ENCODE results near the gene EIF4E3. TPM values are rescaled to one million over a fixed set of nuclear protein-coding genes. Genes with fewer than 3 reads are reported as not detected.

EIF4E3 gene
- polyA plus RNA-seq, 1 donor (not counting 4 experiments of a cell fraction or from before 2014, with no cell fraction given), result 2.2 TPM

DNA sequence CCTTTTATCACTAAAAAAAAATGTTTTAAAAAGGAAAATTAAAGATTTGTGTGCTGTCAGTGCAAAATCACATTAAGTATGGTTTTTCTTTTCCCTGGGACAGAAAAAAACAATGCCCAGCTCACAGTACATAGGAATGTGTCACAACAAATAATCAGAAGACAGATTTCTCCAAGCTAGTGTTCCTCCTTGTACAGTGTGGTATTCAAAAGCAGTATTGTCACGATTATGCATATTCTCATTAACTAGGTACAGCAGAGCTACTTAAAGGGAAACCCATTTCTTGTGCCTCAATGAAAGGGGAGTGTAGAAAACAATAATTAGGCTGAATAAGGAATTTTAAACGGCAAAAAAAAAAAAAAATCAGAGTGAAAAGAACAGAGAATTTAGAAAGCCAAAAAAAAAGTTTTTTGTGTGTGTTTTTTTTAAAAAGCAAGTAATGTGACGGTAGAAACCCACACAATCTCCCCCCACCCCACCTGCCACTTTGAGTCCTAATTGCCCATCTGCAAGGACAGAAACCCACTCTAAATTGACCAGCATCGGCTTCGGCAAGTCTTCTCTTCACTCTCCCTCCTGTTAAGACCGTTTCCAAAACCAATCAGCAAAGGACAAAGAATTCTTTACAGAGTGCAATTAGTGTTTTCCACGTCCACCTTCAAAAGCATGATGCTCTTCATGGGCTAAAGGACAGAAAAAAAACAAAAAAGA is 41.0 kb downstream of the EIF4E3 start:
- Histone ChIP-seq H3K4me3 (ENCODE audit: control insufficient read depth in 2 of 3, extremely low read depth in 1 of 3, insufficient read depth in 2 of 3, low read depth in 1 of 3, low read length in 3 of 3) (no peak overlapping the region), H3K9ac (ENCODE audit: control insufficient read depth, extremely low read depth, insufficient read depth, low read length) (no peak overlapping the region), H3K79me2 (ENCODE audit: control insufficient read depth, insufficient read depth, low read length) (no peaks in the 10 kb centered on the region), H3K9me3 (ENCODE audit: control insufficient read depth, low read depth, low read length) (no peaks in the 10 kb centered on the region), H2AFZ (ENCODE audit: control insufficient read depth, low read length) (no peak overlapping the region), H3K36me3 (ENCODE audit: control insufficient read depth in 2 of 2, extremely low read depth in 1 of 2, insufficient read depth in 2 of 2, low read length in 2 of 2) (no peaks in the 10 kb centered on the region), H4K20me1 (ENCODE audit: control insufficient read depth, extremely low read depth, insufficient read depth, low read length) (no peaks in the 10 kb centered on the region), H3K9me1 (ENCODE audit: control insufficient read depth, extremely low read depth, insufficient read depth, low read length) (peaks cover 2% of the 10 kb centered on the region), H3K4me1 (ENCODE audit: control insufficient read depth, extremely low read depth, insufficient read depth, low read length) (peaks cover 48% of the 10 kb centered on the region), H3K27me3 (ENCODE audit: control insufficient read depth, extremely low read depth, insufficient read depth, low read length) (no peaks in the 10 kb centered on the region), H3K27ac (ENCODE audit: control insufficient read depth, insufficient read depth, low read length) (no peak overlapping the region), H3K4me2 (ENCODE audit: control insufficient read depth, extremely low read depth, insufficient read depth, low read depth, low read length) (peak overlapping the region; percentile 67)
- FAIRE-seq, result peak; percentile 49
- DNase-seq (ENCODE audit: low read depth, low spot score), result no peak
- TF ChIP-seq EZH2 (IDR thresholded peaks at IDR 0.05; ENCODE audit: low read length), result no peak
- TF ChIP-seq, protein P1, sequence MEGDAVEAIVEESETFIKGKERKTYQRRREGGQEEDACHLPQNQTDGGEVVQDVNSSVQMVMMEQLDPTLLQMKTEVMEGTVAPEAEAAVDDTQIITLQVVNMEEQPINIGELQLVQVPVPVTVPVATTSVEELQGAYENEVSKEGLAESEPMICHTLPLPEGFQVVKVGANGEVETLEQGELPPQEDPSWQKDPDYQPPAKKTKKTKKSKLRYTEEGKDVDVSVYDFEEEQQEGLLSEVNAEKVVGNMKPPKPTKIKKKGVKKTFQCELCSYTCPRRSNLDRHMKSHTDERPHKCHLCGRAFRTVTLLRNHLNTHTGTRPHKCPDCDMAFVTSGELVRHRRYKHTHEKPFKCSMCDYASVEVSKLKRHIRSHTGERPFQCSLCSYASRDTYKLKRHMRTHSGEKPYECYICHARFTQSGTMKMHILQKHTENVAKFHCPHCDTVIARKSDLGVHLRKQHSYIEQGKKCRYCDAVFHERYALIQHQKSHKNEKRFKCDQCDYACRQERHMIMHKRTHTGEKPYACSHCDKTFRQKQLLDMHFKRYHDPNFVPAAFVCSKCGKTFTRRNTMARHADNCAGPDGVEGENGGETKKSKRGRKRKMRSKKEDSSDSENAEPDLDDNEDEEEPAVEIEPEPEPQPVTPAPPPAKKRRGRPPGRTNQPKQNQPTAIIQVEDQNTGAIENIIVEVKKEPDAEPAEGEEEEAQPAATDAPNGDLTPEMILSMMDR (optimal IDR thresholded peaks at IDR 0.05 in 1 of 3, IDR thresholded peaks at IDR 0.05 in 1 of 3, conservative IDR thresholded peaks at IDR 0.05 in 1 of 3; ENCODE audit: extremely low read depth in 1 of 3, insufficient read depth in 2 of 3, low read length in 3 of 3), result no peak
- dilution Hi-C loops (cut with MboI; ENCODE audit: extremely low pct_ligation_motif_present, low sequenced_read_pairs), result no loop called here

DNA sequence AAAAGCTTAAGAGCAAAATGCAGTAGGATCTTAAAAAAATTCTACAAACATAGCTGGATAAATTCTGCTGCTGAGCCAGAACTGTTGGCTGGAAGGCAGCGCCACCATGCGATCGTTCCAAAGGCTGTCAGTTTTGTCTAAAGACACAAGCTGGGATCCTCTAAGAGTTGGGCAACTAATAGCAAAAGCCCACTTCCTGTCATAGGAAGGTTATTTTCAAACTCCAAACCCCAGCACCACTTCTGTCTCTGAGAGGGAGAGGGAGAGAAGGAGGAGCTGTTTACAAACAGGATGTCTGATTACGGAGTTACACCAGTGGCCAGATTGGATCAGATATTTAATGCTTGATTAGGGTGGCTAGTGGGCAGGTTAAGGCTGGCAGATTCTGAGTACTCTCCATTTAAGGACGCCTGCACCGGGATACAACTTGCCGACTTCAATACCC is 44.0 kb downstream of the EIF4E3 start:
- H3K79me2 ChIP-seq (ENCODE audit: control insufficient read depth, insufficient read depth, low read length), result no peaks in the 10 kb centered on the region
- peak overlapping the region in 2 of 3 experiments; percentile 1 to 25 for H3K4me3 ChIP-seq (ENCODE audit: control insufficient read depth in 2 of 3, extremely low read depth in 1 of 3, insufficient read depth in 2 of 3, low read depth in 1 of 3, low read length in 3 of 3)
- H3K27ac ChIP-seq (ENCODE audit: control insufficient read depth, insufficient read depth, low read length), result peak overlapping the region; percentile 23
- no peak overlapping the region for H3K9ac ChIP-seq (ENCODE audit: control insufficient read depth, extremely low read depth, insufficient read depth, low read length)
- H3K4me2 ChIP-seq (ENCODE audit: control insufficient read depth, extremely low read depth, insufficient read depth, low read depth, low read length), result peak overlapping the region; percentile 47
- H3K9me3 ChIP-seq (ENCODE audit: control insufficient read depth, low read depth, low read length), result no peaks in the 10 kb centered on the region
- H2AFZ ChIP-seq (ENCODE audit: control insufficient read depth, low read length), result peak overlapping the region; percentile 74
- peaks cover 35% of the 10 kb centered on the region for H3K4me1 ChIP-seq (ENCODE audit: control insufficient read depth, extremely low read depth, insufficient read depth, low read length)
- H3K36me3 ChIP-seq (ENCODE audit: control insufficient read depth in 2 of 2, extremely low read depth in 1 of 2, insufficient read depth in 2 of 2, low read length in 2 of 2), result no peaks in the 10 kb centered on the region
- FAIRE-seq, result peak; percentile 73
- H3K27me3 ChIP-seq (ENCODE audit: control insufficient read depth, extremely low read depth, insufficient read depth, low read length), result no peaks in the 10 kb centered on the region
- peaks cover 2% of the 10 kb centered on the region for H3K9me1 ChIP-seq (ENCODE audit: control insufficient read depth, extremely low read depth, insufficient read depth, low read length)
- no peak for TF ChIP-seq EZH2 (IDR thresholded peaks at IDR 0.05; ENCODE audit: low read length)
- TF ChIP-seq, protein P1 (optimal IDR thresholded peaks at IDR 0.05 in 1 of 3, IDR thresholded peaks at IDR 0.05 in 1 of 3, conservative IDR thresholded peaks at IDR 0.05 in 1 of 3; ENCODE audit: extremely low read depth in 1 of 3, insufficient read depth in 2 of 3, low read length in 3 of 3), result peak; percentile 77 to 81 (median 79)
- no peaks in the 10 kb centered on the region for H4K20me1 ChIP-seq (ENCODE audit: control insufficient read depth, extremely low read depth, insufficient read depth, low read length)
- DNase-seq (ENCODE audit: low read depth, low spot score), result no peak
- dilution Hi-C loops (cut with MboI; ENCODE audit: extremely low pct_ligation_motif_present, low sequenced_read_pairs), result no loop called here
